Stimulated activated naive CD8-positive, alpha-beta T cell treated with anti-CD3 and anti-CD28 coated beads, Interleukin-15, amount 100 ng/mL, for 72 hours (primary cell): ENCODE results near the gene CFAP45.
"Not testable (repeated sequence)": the region's sequence is repeated elsewhere in the genome, so short reads cannot be mapped to it uniquely, and the experiment has no call there.

Experiments used
- ATAC-seq: fragments of 150-1000 bp; cut with Tn5 transposase; 2 replicates; pipeline ENCODE4 v1.10.0; 2021; ENCODE audit warnings: mild to moderate bottlenecking, moderate library complexity
- DNase-seq, 2 donors: peaks; one replicate each; pipeline ENCODE4 v3.0.0; 2021 to 2022
- H3K27ac Mint-ChIP-seq, 2 donors: one replicate each; pipeline ENCODE4 v1.8.0; 2022; ENCODE audit warnings: mild to moderate bottlenecking in 2 of 2, mixed read lengths in 2 of 2, moderate library complexity in 2 of 2
- H3K27me3 Mint-ChIP-seq: one replicate; pipeline ENCODE4 v1.8.0; 2022; ENCODE audit warnings: mixed read lengths
- H3K4me1 Mint-ChIP-seq: one replicate; pipeline ENCODE4 v1.8.0; 2022; ENCODE audit warnings: mild to moderate bottlenecking, mixed read lengths
- H3K4me3 Mint-ChIP-seq, 2 donors: one replicate each; pipeline ENCODE4 v1.8.0; 2022; ENCODE audit warnings: mild to moderate bottlenecking in 2 of 2, mixed read lengths in 2 of 2, moderate library complexity in 1 of 2
- H3K9me3 Mint-ChIP-seq, 2 donors: one replicate each; pipeline ENCODE4 v1.8.0; 2022; ENCODE audit warnings: mixed read lengths in 2 of 2

CFAP45 gene

GRCh38 chr1:159902541-159902940, 2.6 kb upstream of the CFAP45 start:
- ATAC-seq (no peak), DNase-seq (no peak)
- H3K27me3 Mint-ChIP-seq, result no peaks in the 10 kb centered on the region
- peaks cover 8% of the 10 kb centered on the region for H3K4me1 Mint-ChIP-seq
- H3K4me3 Mint-ChIP-seq, result no peak overlapping the region
- peaks cover 0 to 6% of the 10 kb centered on the region in 2 donors for H3K9me3 Mint-ChIP-seq
- H3K27ac Mint-ChIP-seq, result no peak overlapping the region

GRCh38 chr1:159900755-159901360, 893 bp upstream of the CFAP45 start:
- no peak for ATAC-seq
- Mint-ChIP-seq H3K27me3 (no peaks in the 10 kb centered on the region), H3K4me1 (no peaks in the 10 kb centered on the region), H3K27ac (no peak overlapping the region), H3K4me3 (no peak overlapping the region), H3K9me3 (peaks cover 0 to 6% of the 10 kb centered on the region in 2 donors)
- no peak for DNase-seq

- not testable (repeated sequence) for H3K27me3 Mint-ChIP-seq, ATAC-seq, H3K4me3 Mint-ChIP-seq, H3K4me1 Mint-ChIP-seq, H3K9me3 Mint-ChIP-seq, H3K27ac Mint-ChIP-seq, DNase-seq
These were observed 331 bp downstream of the CFAP45 start for GRCh38 chr1:159899634-159900033.

GRCh38 chr1:159898527-159898926, 1.4 kb downstream of the CFAP45 start:
- Mint-ChIP-seq H3K4me1 (no peaks in the 10 kb centered on the region), H3K9me3 (peaks cover 0 to 1% of the 10 kb centered on the region in 2 donors), H3K27me3 (peaks cover 8% of the 10 kb centered on the region), H3K27ac (no peak overlapping the region), H3K4me3 (no peak overlapping the region)
- ATAC-seq (no peak), DNase-seq (no peak)

- Mint-ChIP-seq H3K27me3 (peaks cover 8% of the 10 kb centered on the region), H3K9me3 (no peaks in the 10 kb centered on the region), H3K4me3 (no peak overlapping the region), H3K4me1 (no peaks in the 10 kb centered on the region), H3K27ac (no peak overlapping the region)
- DNase-seq, result no peak
- no peak for ATAC-seq
These were observed 2.0 kb downstream of the CFAP45 start for GRCh38 chr1:159897962-159898361.

- no peaks in the 10 kb centered on the region for H3K9me3 Mint-ChIP-seq
- no peak overlapping the region for H3K27ac Mint-ChIP-seq
- peaks cover 2% of the 10 kb centered on the region for H3K4me1 Mint-ChIP-seq
- DNase-seq (no peak), ATAC-seq (no peak)
- no peak overlapping the region for H3K4me3 Mint-ChIP-seq
- H3K27me3 Mint-ChIP-seq, result peaks cover 8% of the 10 kb centered on the region
These were observed 3.4 kb downstream of the CFAP45 start for GRCh38 chr1:159896546-159896930.

- no peak for DNase-seq
- Mint-ChIP-seq H3K4me3 (no peak overlapping the region), H3K4me1 (peaks cover 6% of the 10 kb centered on the region), H3K27ac (no peak overlapping the region), H3K9me3 (no peaks in the 10 kb centered on the region), H3K27me3 (peaks cover 8% of the 10 kb centered on the region)
- no peak for ATAC-seq
These were observed 4.0 kb downstream of the CFAP45 start for GRCh38 chr1:159895836-159896545.

- no peak overlapping the region for H3K4me3 Mint-ChIP-seq
These were observed 4.7 kb downstream of the CFAP45 start for GRCh38 chr1:159895286-159895685.

GRCh38 chr1:159892944-159893343, 7.0 kb downstream of the CFAP45 start:
- Mint-ChIP-seq H3K27ac (no peak overlapping the region), H3K4me3 (no peak overlapping the region), H3K27me3 (peaks cover 8% of the 10 kb centered on the region), H3K4me1 (peaks cover 20% of the 10 kb centered on the region), H3K9me3 (no peaks in the 10 kb centered on the region)
- ATAC-seq (no peak), DNase-seq (no peak)

More at GRCh38 chr1:159895286-159895685, 4.7 kb downstream of the CFAP45 start:
- Mint-ChIP-seq H3K27ac (peak overlapping the region in 1 of 2 donors; percentile 8), H3K9me3 (no peaks in the 10 kb centered on the region), H3K4me1 (peaks cover 8% of the 10 kb centered on the region), H3K27me3 (peaks cover 8% of the 10 kb centered on the region)
- ATAC-seq, result no peak
- DNase-seq, result no peak

- Mint-ChIP-seq H3K4me1 (peaks cover 20% of the 10 kb centered on the region), H3K4me3 (no peak overlapping the region), H3K27ac (no peak overlapping the region), H3K9me3 (no peaks in the 10 kb centered on the region), H3K27me3 (peaks cover 8% of the 10 kb centered on the region)
- ATAC-seq (peak; percentile 98), DNase-seq (peak; percentile 72 to 83)
These were observed 8.4 kb downstream of the CFAP45 start for GRCh38 chr1:159891275-159892157.

GRCh38 chr1:159890390-159890789, 9.6 kb downstream of the CFAP45 start:
- Mint-ChIP-seq H3K9me3 (no peaks in the 10 kb centered on the region), H3K27ac (no peak overlapping the region), H3K27me3 (peaks cover 8% of the 10 kb centered on the region), H3K4me1 (peaks cover 20% of the 10 kb centered on the region), H3K4me3 (no peak overlapping the region)
- DNase-seq (no peak), ATAC-seq (no peak)

GRCh38 chr1:159889821-159890252, 10.1 kb downstream of the CFAP45 start:
- peaks cover 20% of the 10 kb centered on the region for H3K4me1 Mint-ChIP-seq
- peaks cover 3% of the 10 kb centered on the region for H3K27me3 Mint-ChIP-seq
- ATAC-seq (peak; percentile 45), DNase-seq (no peak)
- H3K4me3 Mint-ChIP-seq, result peak overlapping the region in 1 of 2 donors; percentile 32
- peak overlapping the region in 1 of 2 donors; percentile 67 for H3K27ac Mint-ChIP-seq
- no peaks in the 10 kb centered on the region for H3K9me3 Mint-ChIP-seq

- DNase-seq, result no peak
- H3K27ac Mint-ChIP-seq, result no peak overlapping the region
- no peak overlapping the region for H3K4me3 Mint-ChIP-seq
- peaks cover 20% of the 10 kb centered on the region for H3K4me1 Mint-ChIP-seq
- no peak for ATAC-seq
- no peaks in the 10 kb centered on the region for H3K27me3 Mint-ChIP-seq
- no peaks in the 10 kb centered on the region for H3K9me3 Mint-ChIP-seq
These were observed 10.8 kb downstream of the CFAP45 start for GRCh38 chr1:159889202-159889601.

- Mint-ChIP-seq H3K9me3 (no peaks in the 10 kb centered on the region), H3K4me1 (peaks cover 2% of the 10 kb centered on the region), H3K27me3 (no peaks in the 10 kb centered on the region), H3K27ac (no peak overlapping the region), H3K4me3 (no peak overlapping the region)
- DNase-seq (no peak), ATAC-seq (no peak)
These were observed 15.7 kb downstream of the CFAP45 start for GRCh38 chr1:159884296-159884695.

GRCh38 chr1:159883134-159883533, 16.8 kb downstream of the CFAP45 start:
- Mint-ChIP-seq H3K4me3 (no peak overlapping the region), H3K9me3 (no peaks in the 10 kb centered on the region), H3K4me1 (no peaks in the 10 kb centered on the region), H3K27ac (no peak overlapping the region), H3K27me3 (no peaks in the 10 kb centered on the region)
- no peak for ATAC-seq
- DNase-seq, result no peak

GRCh38 chr1:159882527-159882862, 17.5 kb downstream of the CFAP45 start:
- Mint-ChIP-seq H3K4me3 (no peak overlapping the region), H3K4me1 (no peaks in the 10 kb centered on the region), H3K9me3 (no peaks in the 10 kb centered on the region), H3K27ac (no peak overlapping the region), H3K27me3 (no peaks in the 10 kb centered on the region)
- no peak for ATAC-seq
- DNase-seq, result no peak
